B cell (primary cell): Measurements from ENCODE around the gene OR7A17.

Source experiments
- CTCF ChIP-seq: fragments of 200-600 bp; IDR thresholded peaks from one replicate; pipeline ENCODE4 v1.8.0; 2022; ENCODE audit warnings: antibody characterized with exemption, mild to moderate bottlenecking
- EZH2 ChIP-seq: IDR thresholded peaks from 2 replicates; pipeline ENCODE4 v1.6.1; 2012; ENCODE audit warnings: borderline replicate concordance, low read depth, mild to moderate bottlenecking, moderate library complexity, low read length; ENCODE audit not compliant: insufficient read depth, poor library complexity, severe bottlenecking

DNA sequence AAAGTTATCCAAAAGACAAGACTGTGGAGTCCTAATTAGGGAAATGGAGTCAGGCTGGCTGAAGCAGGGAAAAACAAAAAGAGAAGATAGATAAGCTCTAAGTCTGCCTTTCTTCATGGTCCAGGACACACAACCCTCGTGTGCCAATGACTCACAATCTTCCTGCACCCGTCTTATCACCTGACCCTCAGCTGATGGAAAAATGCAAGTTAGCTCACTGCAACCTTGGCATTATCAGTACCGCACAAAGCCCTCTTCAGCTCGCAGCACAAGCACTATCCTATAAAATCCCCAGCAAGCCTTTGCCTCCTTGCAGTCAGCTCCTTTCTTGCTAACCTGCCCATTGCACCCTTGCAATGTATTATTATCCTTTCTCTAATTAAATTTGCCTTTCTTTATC, 55.2 kb downstream of the OR7A17 start:
- TF ChIP-seq CTCF = no peak
- no peak for TF ChIP-seq EZH2
